Endothelial cell of umbilical vein (primary cell): ENCODE data around the gene GALNT12. TPM values are rescaled to one million over a fixed set of nuclear protein-coding genes. Genes with fewer than 3 reads are reported as not detected.

Experiments used
- BruUV-seq: library from RNA; stranded (reverse); fragments of 400-500 nt; replicated peaks from 2 replicates; lab custom pipeline; 2021; lab: Mats Ljungman, UMichigan
- CTCF ChIA-PET: fragments of 300-600, 350-600 bp; sonication (Branson Sonifier 250); formaldehyde crosslinking; loops from one replicate; lab custom pipeline; 2021; ENCODE audit warnings: antibody characterized with exemption, inconsistent platforms; lab: Charles Lee
- POLR2A ChIA-PET: fragments of 300-600, 350-600 bp; sonication (Branson Sonifier 250); formaldehyde crosslinking; loops from one replicate; lab custom pipeline; 2021; ENCODE audit warnings: antibody characterized with exemption, inconsistent platforms; lab: Charles Lee
- DNase-seq: peaks from one replicate; pipeline ENCODE4 v3.0.0-alpha.2; 2011; ENCODE audit warnings: low read depth, low spot score
- FAIRE-seq: peaks from 2 replicates; lab custom pipeline; 2011; peaks lifted over from hg19 to GRCh38; lab: Jason Lieb, UNC
- H2AFZ ChIP-seq: 2 replicates; pipeline ENCODE4 v1.6.0; 2012; ENCODE audit warnings: low read depth, low read length, control low read depth, inconsistent platforms
- H3K27ac ChIP-seq: 2 replicates; pipeline ENCODE4 v1.5.1; 2011; ENCODE audit warnings: low read depth, mild to moderate bottlenecking, control low read depth, low read length, moderate library complexity; ENCODE audit not compliant: insufficient read depth
- H3K27me3 ChIP-seq, 2 experiments: 2 replicates each; pipeline versions ENCODE4 v1.6.0 to v1.6.1; 2011; ENCODE audit warnings: low read length in 2 of 2, mixed read lengths in 1 of 2; ENCODE audit not compliant: control insufficient read depth in 2 of 2, insufficient read depth in 2 of 2
- H3K36me3 ChIP-seq, 2 experiments: 2 replicates in 1 of 2; 3 replicates in 1 of 2; pipeline ENCODE4 v1.5.1; 2011; ENCODE audit warnings: low read length in 2 of 2, mild to moderate bottlenecking in 1 of 2, moderate library complexity in 1 of 2; ENCODE audit not compliant: control insufficient read depth in 2 of 2, insufficient read depth in 2 of 2; ENCODE audit errors: extremely low read depth in 1 of 2
- H3K4me1 ChIP-seq: 3 replicates; pipeline ENCODE4 v1.5.1; 2011; ENCODE audit warnings: mild to moderate bottlenecking, low read length; ENCODE audit not compliant: control insufficient read depth, insufficient read depth; ENCODE audit errors: extremely low read depth
- H3K4me2 ChIP-seq: 2 replicates; pipeline ENCODE4 v1.6.1; 2011; ENCODE audit warnings: low read length, control low read depth, mixed read lengths; ENCODE audit not compliant: insufficient read depth
- H3K4me3 ChIP-seq, 3 experiments: fragments of 200-600 bp in 1 of 3; sonication (generic), shearing (Covaris generic) in 1 of 3; replicated peaks in 1 of 3; 2 replicates each; pipeline ENCODE4 v1.5.1; 2011 to 2016; ENCODE audit warnings: control low read depth in 3 of 3, low read length in 3 of 3, mild to moderate bottlenecking in 2 of 3, inconsistent platforms in 1 of 3, low read depth in 1 of 3, moderate library complexity in 1 of 3; ENCODE audit not compliant: insufficient read depth in 1 of 3
- H3K79me2 ChIP-seq: 2 replicates; pipeline ENCODE4 v1.6.0; 2012; ENCODE audit warnings: low read length, inconsistent platforms; ENCODE audit not compliant: control insufficient read depth, insufficient read depth
- H3K9ac ChIP-seq: replicated peaks from 2 replicates; pipeline ENCODE3; 2011; ENCODE audit warnings: low read length, control low read depth; ENCODE audit not compliant: insufficient read depth; ENCODE audit errors: extremely low read depth
- H3K9me1 ChIP-seq: replicated peaks from 3 replicates; pipeline ENCODE4 v1.6.0; 2011; ENCODE audit warnings: mild to moderate bottlenecking, low read length; ENCODE audit not compliant: control insufficient read depth, insufficient read depth; ENCODE audit errors: extremely low read depth
- H3K9me3 ChIP-seq: replicated peaks from 2 replicates; pipeline ENCODE4 v1.5.1; 2012; ENCODE audit warnings: low read length, inconsistent platforms; ENCODE audit not compliant: control insufficient read depth, insufficient read depth
- H4K20me1 ChIP-seq: replicated peaks from 2 replicates; pipeline ENCODE3; 2011; ENCODE audit warnings: mild to moderate bottlenecking, low read length; ENCODE audit not compliant: control insufficient read depth, insufficient read depth; ENCODE audit errors: extremely low read depth
- CTCF ChIP-seq, 2 donors: IDR thresholded peaks; 1 replicate in 1 of 2; 2 replicates in 1 of 2; pipeline ENCODE4 v1.5.1; 2011; ENCODE audit warnings: low read length in 2 of 2, mild to moderate bottlenecking in 2 of 2, moderate library complexity in 2 of 2, control low read depth in 1 of 2, inconsistent platforms in 1 of 2, low read depth in 1 of 2; ENCODE audit not compliant: insufficient read depth in 1 of 2; ENCODE audit errors: extremely low read depth in 1 of 2
- EZH2 ChIP-seq: IDR thresholded peaks from 2 replicates; pipeline ENCODE4 v1.6.1; 2012; ENCODE audit warnings: borderline replicate concordance, low read depth, mild to moderate bottlenecking, moderate library complexity, low read length, inconsistent platforms; ENCODE audit not compliant: severe bottlenecking
- FOS ChIP-seq: IDR thresholded peaks from 2 replicates; pipeline ENCODE4 v1.6.1; 2011; ENCODE audit warnings: mild to moderate bottlenecking, low read length, moderate library complexity, borderline replicate concordance; ENCODE audit not compliant: insufficient read depth
- GATA2 ChIP-seq: IDR thresholded peaks from 2 replicates; pipeline ENCODE4 v1.7.0; 2011; ENCODE audit warnings: low read depth, mild to moderate bottlenecking, moderate library complexity, mixed read lengths, low read length; ENCODE audit not compliant: insufficient read length, insufficient read depth
- JUN ChIP-seq: IDR thresholded peaks from 2 replicates; pipeline ENCODE4 v1.6.1; 2011; ENCODE audit warnings: borderline replicate concordance, low read depth; ENCODE audit not compliant: insufficient read length, insufficient read depth
- MAX ChIP-seq: IDR thresholded peaks from 2 replicates; pipeline ENCODE4 v1.6.1; 2011; ENCODE audit not compliant: insufficient read depth, insufficient read length
- MYC ChIP-seq: IDR thresholded peaks from one replicate; pipeline ENCODE4 v1.6.1; 2011; ENCODE audit warnings: mild to moderate bottlenecking, low read depth, low read length
- dilution Hi-C: fragments of 300-500 bp; cut with MboI; formaldehyde crosslinking; loops from one replicate; pipeline ENCODE4 v1.15.0; 2019; ENCODE audit warnings: low sequenced_read_pairs; ENCODE audit not compliant: extremely low pct_ligation_motif_present
- intact Hi-C: fragments of 100-400 bp; cut with micrococcal nuclease; formaldehyde crosslinking; loops from one replicate; pipeline ENCODE4 v1.10.0; 2022
- polyA plus RNA-seq, 4 experiments: library from polyadenylated mRNA; depleted of rRNA in 3 of 4; stranded (reverse) in 3 of 4; unstranded in 1 of 4; fragments of >200 nt; gene quantifications; 2 replicates each; pipeline versions ENCODE4 v1.2.1 to v1.2.3, GENCODE V29; 2011 to 2012; ENCODE audit warnings: missing spikeins in 1 of 4
- total RNA-seq: library from RNA; stranded (reverse); gene quantifications from 2 replicates; pipeline ENCODE4 v1.2.3, GENCODE V29; 2021

GALNT12 gene
- total and polyA plus RNA-seq, 2 donors (not counting 3 experiments of a cell fraction or from before 2014, with no cell fraction given): 0.26 to 0.44 TPM

DNA sequence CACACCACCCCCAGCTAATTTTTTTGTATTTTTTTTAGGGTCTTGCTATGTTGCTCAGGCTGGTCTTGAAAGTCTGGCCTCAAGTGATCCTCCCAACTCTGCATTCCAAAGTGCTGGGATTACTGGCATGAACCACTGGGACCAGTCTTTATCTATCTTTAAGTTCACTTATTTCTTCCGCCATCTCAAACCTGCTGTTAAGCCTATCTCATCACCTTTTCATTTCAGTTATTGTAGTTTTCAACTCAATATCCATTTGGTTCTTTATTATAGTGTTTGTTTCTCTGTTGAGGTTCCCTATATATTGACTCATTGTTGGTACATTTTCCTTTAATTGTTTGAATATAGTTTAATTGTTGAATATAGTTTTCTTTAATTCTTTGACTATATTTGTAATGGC, 48.1 kb downstream of the GALNT12 start:
- DNase-seq (no peak), FAIRE-seq (no peak)
- Histone ChIP-seq H3K4me1 (no peaks in the 10 kb centered on the region), H3K9me1 (no peaks in the 10 kb centered on the region), H3K79me2 (no peaks in the 10 kb centered on the region), H4K20me1 (no peaks in the 10 kb centered on the region), H3K27ac (no peak overlapping the region), H3K9me3 (no peaks in the 10 kb centered on the region), H3K4me3 (no peak overlapping the region), H2AFZ (no peak overlapping the region), H3K36me3 (no peaks in the 10 kb centered on the region), H3K4me2 (no peak overlapping the region), H3K9ac (no peak overlapping the region), H3K27me3 (no peaks in the 10 kb centered on the region)
- no TSS peak for BruUV-seq
- POLR2A ChIA-PET: no interaction called here
- intact Hi-C loops (no loop called here), dilution Hi-C loops (no loop called here)
- CTCF ChIA-PET: no interaction called here
- no peak for TF ChIP-seq EZH2
- no peak for TF ChIP-seq GATA2
- TF ChIP-seq FOS: no peak
- no peak for TF ChIP-seq MAX
- TF ChIP-seq JUN: no peak
- TF ChIP-seq MYC: no peak
- no peak for TF ChIP-seq CTCF (IDR thresholded peaks at IDR 0.05; ENCODE audit: extremely low read depth in 1 of 2, insufficient read depth in 1 of 2, low read depth in 1 of 2, low read length in 2 of 2)
